ENCODE measurements around the gene LRGUK.
"Not testable (repeated sequence)": the region's sequence is repeated elsewhere in the genome, so short reads cannot be mapped to it uniquely, and the experiment has no call there.

LRGUK gene

GRCh38 chr7:134284011-134284410 lies 156.9 kb downstream of the LRGUK start:
- no peak overlapping the region for H3K4me3 ChIP-seq
- TF ChIP-seq CTCF (IDR thresholded peaks at IDR 0.05), result no peak
- H3K27ac ChIP-seq, result no peak overlapping the region
- no peak for DNase-seq (ENCODE audit: low spot score)

GRCh38 chr7:134284952-134285351 lies 157.8 kb downstream of the LRGUK start:
- no peak for DNase-seq (ENCODE audit: low spot score)
- Histone ChIP-seq H3K4me3 (no peak overlapping the region), H3K27ac (no peak overlapping the region)
- no peak for TF ChIP-seq CTCF (IDR thresholded peaks at IDR 0.05)

GRCh38 chr7:134287916-134288659 lies 160.9 kb downstream of the LRGUK start:
- DNase-seq (ENCODE audit: low spot score), result no peak
- Histone ChIP-seq H3K4me3 (no peak overlapping the region), H3K27ac (no peak overlapping the region)
- TF ChIP-seq CTCF (IDR thresholded peaks at IDR 0.05), result no peak

- no peak for TF ChIP-seq CTCF (IDR thresholded peaks at IDR 0.05)
- no peak for DNase-seq (ENCODE audit: low spot score)
- Histone ChIP-seq H3K27ac (no peak overlapping the region), H3K4me3 (no peak overlapping the region)
Observed at GRCh38 chr7:134289423-134289822, 162.3 kb downstream of the LRGUK start.

GRCh38 chr7:134289841-134290240 lies 162.7 kb downstream of the LRGUK start:
- H3K4me3 ChIP-seq, result no peak overlapping the region

GRCh38 chr7:134290286-134290685 lies 163.1 kb downstream of the LRGUK start:
- H3K27ac ChIP-seq, result no peak overlapping the region
- no peak for TF ChIP-seq CTCF (IDR thresholded peaks at IDR 0.05)
- DNase-seq (ENCODE audit: low spot score), result no peak
- no peak overlapping the region for H3K4me3 ChIP-seq

More at GRCh38 chr7:134289841-134290240, 162.7 kb downstream of the LRGUK start:
- DNase-seq (ENCODE audit: low spot score), result no peak
- no peak overlapping the region for H3K27ac ChIP-seq
- TF ChIP-seq CTCF (IDR thresholded peaks at IDR 0.05), result no peak

GRCh38 chr7:134293002-134293740 lies 166.0 kb downstream of the LRGUK start:
- no peak overlapping the region for H3K4me3 ChIP-seq
- no peak overlapping the region for H3K27ac ChIP-seq
- no peak for DNase-seq (ENCODE audit: low spot score)
- TF ChIP-seq CTCF (IDR thresholded peaks at IDR 0.05), result no peak

GRCh38 chr7:134295982-134296381 lies 168.8 kb downstream of the LRGUK start:
- H3K27ac ChIP-seq; DNase-seq (ENCODE audit: low spot score); H3K4me3 ChIP-seq: not testable (repeated sequence)

All from coronary artery (tissue), 2 donors.